Measurements from ENCODE around the gene ZNF488. TPM values are rescaled to one million over a fixed set of nuclear protein-coding genes. Genes with fewer than 3 reads are reported as not detected.

The ZNF488 gene
- total RNA-seq, 2 experiments from 2014 or later = 0.84 to 0.93 TPM

GRCh38 chr10:47406870-47407691 is 23.0 kb upstream of the ZNF488 start:
- H3K9me3 Mint-ChIP-seq = no peaks in the 10 kb centered on the region
- H3K4me3 Mint-ChIP-seq = no peak overlapping the region
- intact Hi-C loops (cut with micrococcal nuclease) = no loop called here
- H3K27me3 Mint-ChIP-seq (ENCODE audit: low read depth) = peaks cover 3% of the 10 kb centered on the region
- no peaks in the 10 kb centered on the region for H3K36me3 Mint-ChIP-seq (ENCODE audit: low read depth)
- CTCF ChIA-PET = no interaction called here
- H3K27ac Mint-ChIP-seq = no peak overlapping the region
- no peaks in the 10 kb centered on the region for H3K4me1 Mint-ChIP-seq (ENCODE audit: low read depth)
- no peak for DNase-seq

DNA sequence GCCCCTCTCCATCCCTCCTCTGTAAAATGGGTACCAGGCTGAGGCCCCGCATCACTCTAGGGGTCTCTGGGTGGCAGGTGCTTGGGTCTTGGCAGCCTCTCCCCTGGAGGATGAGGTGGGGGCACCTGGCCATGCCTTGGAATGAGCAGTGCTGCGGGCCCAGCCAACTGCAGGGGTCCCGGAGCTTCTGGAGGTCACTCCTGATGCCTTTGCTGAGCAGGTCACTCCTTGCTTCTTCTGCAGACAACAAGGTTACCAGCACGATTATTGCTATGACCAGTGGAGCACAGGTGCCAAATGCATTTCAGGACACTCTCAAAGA is 22.4 kb upstream of the ZNF488 start:
- CTCF ChIA-PET = no interaction called here
- intact Hi-C loops (cut with micrococcal nuclease) = no loop called here
- Mint-ChIP-seq H3K36me3 (ENCODE audit: low read depth) (no peaks in the 10 kb centered on the region), H3K4me3 (no peak overlapping the region), H3K27me3 (ENCODE audit: low read depth) (peaks cover 4% of the 10 kb centered on the region), H3K27ac (no peak overlapping the region), H3K4me1 (ENCODE audit: low read depth) (no peaks in the 10 kb centered on the region), H3K9me3 (no peaks in the 10 kb centered on the region)
- DNase-seq = no peak

GRCh38 chr10:47405857-47406547 is 21.9 kb upstream of the ZNF488 start:
- H3K4me1 Mint-ChIP-seq (ENCODE audit: low read depth) = no peaks in the 10 kb centered on the region
- intact Hi-C loops (cut with micrococcal nuclease) = no loop called here
- H3K36me3 Mint-ChIP-seq (ENCODE audit: low read depth) = no peaks in the 10 kb centered on the region
- H3K9me3 Mint-ChIP-seq = no peaks in the 10 kb centered on the region
- DNase-seq = no peak
- CTCF ChIA-PET = interaction anchor here (0.7 kb wide), 1 partner anchor 42 kb away, joined by 3 read pairs; no protein-coding TSS in a partner anchor
- H3K27ac Mint-ChIP-seq = no peak overlapping the region
- H3K4me3 Mint-ChIP-seq = no peak overlapping the region
- H3K27me3 Mint-ChIP-seq (ENCODE audit: low read depth) = peaks cover 4% of the 10 kb centered on the region

GRCh38 chr10:47404937-47405336 is 20.8 kb upstream of the ZNF488 start:
- Mint-ChIP-seq H3K36me3 (ENCODE audit: low read depth) (no peaks in the 10 kb centered on the region), H3K9me3 (no peaks in the 10 kb centered on the region), H3K27ac (no peak overlapping the region), H3K27me3 (ENCODE audit: low read depth) (peaks cover 4% of the 10 kb centered on the region), H3K4me3 (no peak overlapping the region), H3K4me1 (ENCODE audit: low read depth) (no peaks in the 10 kb centered on the region)
- CTCF ChIA-PET = no interaction called here
- DNase-seq = no peak
- intact Hi-C loops (cut with micrococcal nuclease) = no loop called here

DNA sequence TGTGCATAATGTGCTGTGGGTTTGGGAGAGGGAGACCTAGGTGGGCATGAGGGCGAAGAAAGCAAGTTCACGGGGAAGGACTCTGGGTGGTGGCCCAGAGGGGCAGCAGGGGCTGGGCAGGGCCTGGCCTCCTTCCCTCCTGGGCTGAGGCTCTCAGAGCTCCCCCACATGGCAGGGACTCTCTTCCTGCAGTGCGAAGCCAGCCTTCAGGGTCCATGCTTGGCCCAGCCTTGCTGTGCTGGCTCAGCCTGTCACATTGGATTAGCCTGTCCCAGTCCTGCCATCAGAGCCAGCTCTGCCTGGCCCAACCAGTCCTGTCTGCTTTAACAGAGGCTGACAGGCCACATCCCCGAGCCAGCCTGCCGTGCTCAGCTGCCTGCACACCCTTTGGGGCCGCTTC is 20.4 kb upstream of the ZNF488 start:
- CTCF ChIA-PET = no interaction called here
- intact Hi-C loops (cut with micrococcal nuclease) = no loop called here
- no peak overlapping the region for H3K4me3 Mint-ChIP-seq
- peaks cover 4% of the 10 kb centered on the region for H3K27me3 Mint-ChIP-seq (ENCODE audit: low read depth)
- no peaks in the 10 kb centered on the region for H3K4me1 Mint-ChIP-seq (ENCODE audit: low read depth)
- no peak for DNase-seq
- H3K27ac Mint-ChIP-seq = no peak overlapping the region
- H3K36me3 Mint-ChIP-seq (ENCODE audit: low read depth) = no peaks in the 10 kb centered on the region
- H3K9me3 Mint-ChIP-seq = no peaks in the 10 kb centered on the region

DNA sequence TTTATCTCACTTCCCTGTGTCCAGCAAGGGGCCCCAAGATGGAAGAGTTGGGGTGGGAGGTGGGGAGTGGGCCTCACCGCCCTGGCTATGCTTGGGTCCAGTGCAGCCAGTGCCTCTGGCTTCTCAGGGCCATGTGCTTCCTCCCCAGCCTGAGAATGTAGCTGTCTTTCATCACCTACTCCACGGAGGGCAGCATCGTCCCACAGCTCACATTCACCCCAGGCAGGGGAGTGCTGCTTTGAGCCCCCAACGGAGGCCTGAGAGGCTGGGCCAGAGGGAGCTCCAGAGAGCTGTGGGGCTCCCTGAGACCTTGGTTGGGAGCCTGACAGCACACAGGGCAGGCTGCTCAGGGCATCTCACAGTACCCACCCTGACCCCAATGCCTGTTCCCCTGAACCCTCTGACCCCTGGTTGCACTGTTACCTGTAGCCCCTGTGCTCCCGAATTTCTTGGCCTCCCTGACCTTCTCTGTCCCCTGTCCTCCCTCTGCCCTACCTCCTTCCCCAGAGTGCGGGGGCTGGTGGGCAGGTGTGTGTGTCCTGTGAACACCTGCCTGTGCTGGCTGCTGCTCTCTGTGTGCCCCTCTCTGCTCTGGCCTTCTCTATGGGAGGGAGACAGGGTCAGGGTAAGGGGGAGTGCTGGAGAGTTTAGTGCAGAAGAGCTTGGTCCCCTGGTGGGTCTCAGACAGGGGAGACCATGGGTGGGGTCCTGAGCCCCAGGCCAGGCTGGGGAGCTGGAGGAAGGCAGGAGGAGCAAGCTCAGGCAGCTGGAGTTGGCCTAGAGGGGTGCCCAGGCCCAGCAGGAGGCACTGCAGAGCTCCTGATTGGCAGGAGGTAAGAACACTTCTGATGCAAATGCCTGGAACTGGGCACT is 19.6 kb upstream of the ZNF488 start:
- CTCF ChIA-PET = interaction anchor here (0.5 to 1.3 kb wide), 2 partner anchors 19 to 56 kb away, joined by 3 read pairs; partner anchors contain the start of gene ZNF488
- Mint-ChIP-seq H3K4me3 (no peak overlapping the region), H3K27me3 (ENCODE audit: low read depth) (peaks cover 4% of the 10 kb centered on the region), H3K4me1 (ENCODE audit: low read depth) (no peaks in the 10 kb centered on the region), H3K27ac (no peak overlapping the region), H3K9me3 (no peaks in the 10 kb centered on the region), H3K36me3 (ENCODE audit: low read depth) (no peaks in the 10 kb centered on the region)
- DNase-seq = no peak
- intact Hi-C loops (cut with micrococcal nuclease) = no loop called here

DNA sequence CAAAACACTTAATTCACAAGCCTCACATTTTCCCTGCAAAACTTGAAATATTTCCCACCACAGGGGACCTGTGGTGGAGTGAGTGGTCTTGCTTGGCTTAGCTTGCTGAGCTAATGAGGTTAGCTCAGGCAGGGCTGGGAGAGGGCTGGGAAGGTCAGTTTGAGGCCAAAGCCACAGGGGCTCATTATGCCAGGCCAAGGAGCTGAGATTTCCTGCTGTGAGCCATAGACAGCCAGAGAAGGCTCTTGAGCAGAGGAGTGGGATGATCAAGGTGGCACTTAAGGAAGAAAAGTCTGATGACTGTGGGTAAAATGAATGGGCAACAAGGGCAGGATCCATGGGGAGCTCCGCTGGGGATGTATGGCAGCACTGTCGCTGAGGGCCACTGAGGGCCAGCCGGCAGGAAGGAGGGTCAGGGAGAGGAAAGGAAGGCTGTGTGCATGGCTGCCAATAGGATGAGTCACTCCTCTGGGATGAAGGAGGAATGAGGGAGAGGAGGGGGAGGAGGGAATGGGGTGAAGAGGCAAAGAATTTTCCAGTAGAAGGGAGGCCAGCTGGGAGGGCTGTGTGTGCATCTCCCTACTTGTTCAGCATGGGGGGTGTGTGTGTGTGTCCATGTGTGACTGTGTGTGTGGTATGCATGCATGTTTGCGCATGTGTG is 18.7 kb upstream of the ZNF488 start:
- Mint-ChIP-seq H3K27ac (no peak overlapping the region), H3K9me3 (no peaks in the 10 kb centered on the region), H3K4me3 (no peak overlapping the region), H3K27me3 (ENCODE audit: low read depth) (peaks cover 9% of the 10 kb centered on the region), H3K4me1 (ENCODE audit: low read depth) (no peaks in the 10 kb centered on the region), H3K36me3 (ENCODE audit: low read depth) (no peaks in the 10 kb centered on the region)
- DNase-seq = no peak
- intact Hi-C loops (cut with micrococcal nuclease) = no loop called here
- CTCF ChIA-PET = interaction anchor here (1.3 kb wide), 1 partner anchor 18 kb away, joined by 3 read pairs; the partner anchor contains the start of gene ZNF488

DNA sequence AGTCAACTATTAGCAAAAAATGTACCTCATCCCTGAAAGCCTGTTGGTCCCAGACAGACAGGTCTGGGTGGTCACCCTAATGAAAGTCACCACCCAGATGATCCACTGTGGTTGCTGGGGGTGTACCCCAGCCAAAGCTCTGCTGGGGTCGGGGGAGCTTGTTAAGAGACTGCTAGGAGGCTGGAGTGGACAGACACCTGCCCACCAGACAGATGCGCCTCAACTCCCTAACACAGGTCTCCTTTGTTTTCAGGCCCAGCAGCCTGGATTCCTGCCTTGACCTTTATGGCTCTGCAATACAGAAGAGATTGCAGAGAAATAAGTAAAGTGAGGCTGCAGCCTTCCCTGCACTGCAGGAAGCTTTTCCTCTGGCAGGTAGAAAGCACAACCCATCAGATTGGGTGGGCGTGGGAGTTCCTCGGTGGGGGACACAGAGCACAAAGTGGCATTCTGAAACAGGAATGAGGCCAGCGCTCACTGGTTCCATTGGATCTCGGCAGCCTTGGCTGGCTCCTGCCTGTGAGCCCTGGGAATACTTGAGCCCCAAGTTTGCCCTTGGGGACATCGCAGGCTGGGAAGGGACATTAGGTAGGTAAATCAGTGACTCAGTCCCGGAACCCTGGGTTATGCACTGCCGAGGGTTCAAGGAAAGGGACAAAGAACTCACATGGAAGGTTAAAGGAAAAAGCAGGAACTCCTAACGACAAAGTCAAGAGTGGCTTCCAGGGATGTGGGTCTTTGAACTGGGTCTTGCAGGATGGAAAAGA is 18.0 kb upstream of the ZNF488 start:
- H3K27me3 Mint-ChIP-seq (ENCODE audit: low read depth) = peaks cover 9% of the 10 kb centered on the region
- no peak overlapping the region for H3K4me3 Mint-ChIP-seq
- H3K4me1 Mint-ChIP-seq (ENCODE audit: low read depth) = no peaks in the 10 kb centered on the region
- CTCF ChIA-PET = no interaction called here
- intact Hi-C loops (cut with micrococcal nuclease) = no loop called here
- H3K36me3 Mint-ChIP-seq (ENCODE audit: low read depth) = no peaks in the 10 kb centered on the region
- DNase-seq = no peak
- no peak overlapping the region for H3K27ac Mint-ChIP-seq
- no peaks in the 10 kb centered on the region for H3K9me3 Mint-ChIP-seq

- H3K27ac Mint-ChIP-seq = no peak overlapping the region
- intact Hi-C loops (cut with micrococcal nuclease) = no loop called here
- H3K27me3 Mint-ChIP-seq (ENCODE audit: low read depth) = peaks cover 15% of the 10 kb centered on the region
- H3K36me3 Mint-ChIP-seq (ENCODE audit: low read depth) = no peaks in the 10 kb centered on the region
- no peak overlapping the region for H3K4me3 Mint-ChIP-seq
- no peaks in the 10 kb centered on the region for H3K9me3 Mint-ChIP-seq
- H3K4me1 Mint-ChIP-seq (ENCODE audit: low read depth) = no peaks in the 10 kb centered on the region
- no peak for DNase-seq
- CTCF ChIA-PET = no interaction called here
Measured at GRCh38 chr10:47401210-47401609, 17.1 kb upstream of the ZNF488 start.

GRCh38 chr10:47400786-47401185 is 16.7 kb upstream of the ZNF488 start:
- Mint-ChIP-seq H3K9me3 (no peaks in the 10 kb centered on the region), H3K4me3 (no peak overlapping the region), H3K27ac (no peak overlapping the region), H3K27me3 (ENCODE audit: low read depth) (peaks cover 15% of the 10 kb centered on the region), H3K4me1 (ENCODE audit: low read depth) (no peaks in the 10 kb centered on the region), H3K36me3 (ENCODE audit: low read depth) (no peaks in the 10 kb centered on the region)
- CTCF ChIA-PET = no interaction called here
- intact Hi-C loops (cut with micrococcal nuclease) = no loop called here
- DNase-seq = no peak

- H3K9me3 Mint-ChIP-seq = no peaks in the 10 kb centered on the region
Measured at GRCh38 chr10:47400251-47400650, 16.2 kb upstream of the ZNF488 start.

More at GRCh38 chr10:47400251-47400650, 16.2 kb upstream of the ZNF488 start:
- DNase-seq = no peak
- Mint-ChIP-seq H3K36me3 (ENCODE audit: low read depth) (no peaks in the 10 kb centered on the region), H3K4me1 (ENCODE audit: low read depth) (no peaks in the 10 kb centered on the region), H3K27me3 (ENCODE audit: low read depth) (peaks cover 15% of the 10 kb centered on the region), H3K27ac (no peak overlapping the region), H3K4me3 (no peak overlapping the region)
- intact Hi-C loops (cut with micrococcal nuclease) = no loop called here
- CTCF ChIA-PET = no interaction called here

Measured in activated naive CD4-positive, alpha-beta T cell treated with anti-CD3 and anti-CD28 coated beads for 36 hours (primary cell).